Common myeloid progenitor, CD34-positive (primary cell): Measurements from ENCODE around the gene ARHGAP27.

Experiments used
- CTCF ChIA-PET: fragments of 350-600 bp; sonication (Branson Sonifier 250); formaldehyde crosslinking; loops from one replicate; lab custom pipeline; 2021; ENCODE audit warnings: antibody characterized with exemption; lab: Charles Lee
- POLR2A ChIA-PET: fragments of 350-600 bp; sonication (Branson Sonifier 250); formaldehyde crosslinking; loops from one replicate; lab custom pipeline; 2021; ENCODE audit warnings: antibody characterized with exemption; lab: Charles Lee
- DNase-seq, 3 donors: peaks; one replicate each; pipeline versions ENCODE4 v3.0.0 to v3.0.0-alpha.2; 2013
- H3K27ac ChIP-seq, 2 experiments: 1 replicate in 1 of 2; 2 replicates in 1 of 2; pipeline ENCODE4 v1.7.0; 2013; ENCODE audit warnings: inconsistent platforms in 2 of 2, low read length in 2 of 2, mild to moderate bottlenecking in 2 of 2, low read depth in 1 of 2, moderate library complexity in 1 of 2; ENCODE audit not compliant: severe bottlenecking in 2 of 2, insufficient read depth in 1 of 2, poor library complexity in 1 of 2
- H3K27me3 ChIP-seq, 5 experiments: replicated peaks in 2 of 5; 1 replicate in 3 of 5; 2 replicates in 2 of 5; pipeline versions ENCODE4 v1.6.1 to v1.7.0; 2013; ENCODE audit warnings: low read length in 4 of 5, mild to moderate bottlenecking in 2 of 5, moderate library complexity in 2 of 5, inconsistent platforms in 1 of 5; ENCODE audit not compliant: insufficient read depth in 5 of 5, control insufficient read depth in 4 of 5
- H3K36me3 ChIP-seq, 4 experiments: 1 replicate in 2 of 4; 2 replicates in 2 of 4; pipeline versions ENCODE4 v1.6.1 to v1.7.0; 2013; ENCODE audit warnings: low read length in 3 of 4, control low read depth in 1 of 4, mild to moderate bottlenecking in 1 of 4; ENCODE audit not compliant: control insufficient read depth in 4 of 4, insufficient read depth in 4 of 4
- H3K4me1 ChIP-seq, 4 experiments: 1 replicate in 3 of 4; 2 replicates in 1 of 4; pipeline versions ENCODE4 v1.6.1 to v1.7.1; 2013; ENCODE audit warnings: low read length in 3 of 4, mild to moderate bottlenecking in 3 of 4, control low read depth in 1 of 4, inconsistent platforms in 1 of 4, moderate library complexity in 1 of 4; ENCODE audit not compliant: control insufficient read depth in 4 of 4, insufficient read depth in 4 of 4; ENCODE audit errors: control extremely low read depth in 1 of 4
- H3K4me3 ChIP-seq, 7 experiments: 1 replicate in 4 of 7; 2 replicates in 3 of 7; pipeline versions ENCODE4 v1.5.1 to v1.7.0; 2013; ENCODE audit warnings: mild to moderate bottlenecking in 7 of 7, low read length in 6 of 7, moderate library complexity in 6 of 7, inconsistent platforms in 2 of 7, low read depth in 2 of 7, control low read depth in 1 of 7; ENCODE audit not compliant: insufficient read depth in 4 of 7, control insufficient read depth in 1 of 7; ENCODE audit errors: extremely low read depth in 1 of 7
- H3K9me3 ChIP-seq, 5 experiments: 1 replicate in 4 of 5; 2 replicates in 1 of 5; pipeline versions ENCODE4 v1.6.1 to v1.7.1; 2013; ENCODE audit warnings: low read length in 4 of 5, mild to moderate bottlenecking in 2 of 5, inconsistent platforms in 1 of 5, low read depth in 1 of 5, moderate library complexity in 1 of 5; ENCODE audit not compliant: control insufficient read depth in 4 of 5, insufficient read depth in 2 of 5; ENCODE audit errors: control extremely low read depth in 1 of 5
- WGBS: methylation state at CpG from one replicate; pipeline ENCODE4 v1.1.5; 2013; ENCODE audit not compliant: insufficient coverage; 5-methylcytosine and 5-hydroxymethylcytosine counted together

Gene ARHGAP27

GRCh38 chr17:45368651-45369050 is 64.0 kb downstream of the ARHGAP27 start:
- CTCF ChIA-PET = interaction anchor here (0.6 to 1.5 kb wide), 5 partner anchors 22 to 1667 kb away, joined by 3 to 4 read pairs (median 3); partner anchors contain the start of gene ACBD4

GRCh38 chr17:45367216-45367615 is 65.5 kb downstream of the ARHGAP27 start:
- DNase-seq = no peak
- H3K4me1 ChIP-seq = peaks cover 0 to 18% (median 15%) of the 10 kb centered on the region in 4 experiments
- ChIA-PET POLR2A (no interaction called here), CTCF (interaction anchor here (0.6 to 1.6 kb wide), 3 partner anchors 55 to 90 kb away, joined by 3 to 4 read pairs (median 3); no protein-coding TSS in a partner anchor)
- H3K9me3 ChIP-seq = no peaks in the 10 kb centered on the region
- no peak overlapping the region for H3K4me3 ChIP-seq
- no peak overlapping the region for H3K27ac ChIP-seq
- H3K27me3 ChIP-seq = peaks cover 0 to 4% (median 0%) of the 10 kb centered on the region in 5 experiments
- WGBS = 94% methylated on average over 5 of the region's 7 CpGs
- H3K36me3 ChIP-seq = no peaks in the 10 kb centered on the region

More at GRCh38 chr17:45368651-45369050, 64.0 kb downstream of the ARHGAP27 start:
- Histone ChIP-seq H3K4me3 (no peak overlapping the region), H3K27me3 (no peaks in the 10 kb centered on the region), H3K27ac (no peak overlapping the region), H3K4me1 (peaks cover 0 to 18% (median 15%) of the 10 kb centered on the region in 4 experiments), H3K9me3 (no peaks in the 10 kb centered on the region), H3K36me3 (no peaks in the 10 kb centered on the region)
- POLR2A ChIA-PET = interaction anchor here (1.8 kb wide), 1 partner anchor 53 kb away, joined by 9 read pairs; the partner anchor contains the start of gene MAP3K14
- DNase-seq = no peak

- Histone ChIP-seq H3K9me3 (no peaks in the 10 kb centered on the region), H3K4me3 (no peak overlapping the region), H3K27me3 (peaks cover 0 to 4% (median 0%) of the 10 kb centered on the region in 5 experiments), H3K27ac (no peak overlapping the region), H3K36me3 (no peaks in the 10 kb centered on the region), H3K4me1 (peaks cover 0 to 14% (median 11%) of the 10 kb centered on the region in 4 experiments)
- WGBS = 92% methylated on average over 5 of the region's 6 CpGs
- ChIA-PET POLR2A (no interaction called here), CTCF (interaction anchor here (0.6 to 1.6 kb wide), 4 partner anchors 54 to 102 kb away, joined by 3 to 4 read pairs (median 3); no protein-coding TSS in a partner anchor)
- DNase-seq = no peak
These were observed 66.0 kb downstream of the ARHGAP27 start for GRCh38 chr17:45366691-45367090.

GRCh38 chr17:45366049-45366448 is 66.6 kb downstream of the ARHGAP27 start:
- Histone ChIP-seq H3K36me3 (no peaks in the 10 kb centered on the region), H3K9me3 (no peaks in the 10 kb centered on the region), H3K27ac (no peak overlapping the region), H3K4me3 (no peak overlapping the region), H3K4me1 (peaks cover 0 to 9% (median 5%) of the 10 kb centered on the region in 4 experiments), H3K27me3 (peaks cover 0 to 4% (median 0%) of the 10 kb centered on the region in 5 experiments)
- 100% methylated on average over 2 of the region's 3 CpGs for WGBS
- ChIA-PET CTCF (interaction anchor here (0.6 to 1.6 kb wide), 3 partner anchors 54 to 102 kb away, joined by 3 to 4 read pairs (median 3); no protein-coding TSS in a partner anchor), POLR2A (no interaction called here)
- no peak for DNase-seq

GRCh38 chr17:45364531-45365390 is 67.9 kb downstream of the ARHGAP27 start:
- ChIA-PET POLR2A (interaction anchor here (1.1 kb wide), 1 partner anchor 48 kb away, joined by 4 read pairs; the partner anchor contains the start of gene MAP3K14), CTCF (interaction anchor here (1.6 to 1.7 kb wide), 3 partner anchors 11 to 19 kb away, joined by 3 to 5 read pairs (median 4); no protein-coding TSS in a partner anchor)
- Histone ChIP-seq H3K27me3 (peaks cover 0 to 4% (median 0%) of the 10 kb centered on the region in 5 experiments), H3K9me3 (no peaks in the 10 kb centered on the region), H3K4me1 (peaks cover 0 to 1% (median 0%) of the 10 kb centered on the region in 4 experiments), H3K27ac (no peak overlapping the region), H3K4me3 (no peak overlapping the region), H3K36me3 (no peaks in the 10 kb centered on the region)
- no peak for DNase-seq
- 81% methylated on average over 14 of the region's 17 CpGs for WGBS

- POLR2A ChIA-PET = no interaction called here
These were observed 69.2 kb downstream of the ARHGAP27 start for GRCh38 chr17:45363498-45363897.

More at GRCh38 chr17:45363498-45363897, 69.2 kb downstream of the ARHGAP27 start:
- H3K4me3 ChIP-seq = no peak overlapping the region
- DNase-seq = no peak
- no peak overlapping the region for H3K27ac ChIP-seq
- CTCF ChIA-PET = interaction anchor here (0.8 to 1.7 kb wide), 4 partner anchors 10 to 61 kb away, joined by 3 to 5 read pairs (median 4); no protein-coding TSS in a partner anchor
- WGBS = 91% methylated on average over 3 of the region's 3 CpGs
- H3K27me3 ChIP-seq = peaks cover 0 to 4% (median 0%) of the 10 kb centered on the region in 5 experiments
- H3K36me3 ChIP-seq = no peaks in the 10 kb centered on the region
- H3K4me1 ChIP-seq = no peaks in the 10 kb centered on the region
- H3K9me3 ChIP-seq = no peaks in the 10 kb centered on the region
